K562 (cell line): ENCODE data around the gene ESPN. TPM values are rescaled to one million over a fixed set of nuclear protein-coding genes. Genes with fewer than 3 reads are reported as not detected.

Source experiments
- ARID4B ChIP-seq: sonication (generic); formaldehyde crosslinking; IDR thresholded peaks from 2 replicates; pipeline ENCODE4 v1.8.0; 2022; ENCODE audit warnings: mild to moderate bottlenecking, missing genetic modification reagents
- ATF2 ChIP-seq: sonication (generic); formaldehyde crosslinking; IDR thresholded peaks from 2 replicates; pipeline ENCODE4 v1.8.1; 2022; ENCODE audit warnings: missing genetic modification reagents
- ELK1 ChIP-seq: sonication (generic); formaldehyde crosslinking; IDR thresholded peaks from 2 replicates; pipeline ENCODE4 v1.8.1; 2022; ENCODE audit warnings: missing genetic modification reagents
- GTF2B ChIP-seq: IDR thresholded peaks from 2 replicates; pipeline ENCODE4 v1.6.1; 2011; ENCODE audit not compliant: insufficient read length; ENCODE audit errors: extremely low read depth
- HNRNPL ChIP-seq: fragments of 200-400 bp; formaldehyde crosslinking; IDR thresholded peaks from 2 replicates; pipeline ENCODE4 v1.6.1; 2017; ENCODE audit warnings: low read depth, mild to moderate bottlenecking, low read length
- KLF16 ChIP-seq: IDR thresholded peaks from 2 replicates; pipeline ENCODE4 v1.6.1; 2016; ENCODE audit warnings: antibody characterized with exemption
- NFIX ChIP-seq: fragments of 250-450 bp; sonication (Bioruptor Pico); IDR thresholded peaks from 2 replicates; pipeline ENCODE4 v1.4.0; 2020; ENCODE audit warnings: low read depth, mild to moderate bottlenecking, moderate library complexity
- NRF1 ChIP-seq, 2 experiments: fragments of 450-650 bp; IDR thresholded peaks in 1 of 2; conservative IDR thresholded peaks in 1 of 2; 2 replicates each; pipeline ENCODE4 v1.6.1; 2014; ENCODE audit warnings: mild to moderate bottlenecking in 2 of 2
- PRDM10 ChIP-seq: fragments of 450-650 bp; IDR thresholded peaks from 2 replicates; pipeline ENCODE4 v1.6.1; 2018; ENCODE audit not compliant: partially characterized antibody
- RFX1 ChIP-seq: fragments of 450-650 bp; IDR thresholded peaks from 2 replicates; pipeline ENCODE4 v1.6.1; 2016; ENCODE audit warnings: mild to moderate bottlenecking, moderate library complexity
- SAFB ChIP-seq: fragments of 200-400 bp; formaldehyde crosslinking; IDR thresholded peaks from 2 replicates; pipeline ENCODE4 v1.6.1; 2017; ENCODE audit warnings: low read depth, low read length, borderline replicate concordance
- SUPT5H ChIP-seq: fragments of 450-650 bp; IDR thresholded peaks from 2 replicates; pipeline ENCODE4 v1.6.1; 2016
- ZNF197 ChIP-seq: fragments of 200-800 bp; sonication (Bioruptor generic); IDR thresholded peaks from 2 replicates; pipeline ENCODE4 v1.6.1; 2016; ENCODE audit warnings: low read depth, missing genetic modification characterization, missing compliant biosample characterization
- ZNF584 ChIP-seq: fragments of 200-800 bp; sonication (Bioruptor generic); IDR thresholded peaks from 2 replicates; pipeline ENCODE4 v1.6.1; 2016; ENCODE audit warnings: low read depth, mild to moderate bottlenecking, missing genetic modification characterization, missing compliant biosample characterization
- polyA plus RNA-seq, 8 experiments: library from polyadenylated mRNA; depleted of rRNA in 4 of 8; stranded (reverse) in 5 of 8; unstranded in 3 of 8; fragments of >200 nt; fragmentation: Nextera tagmentation in 2 of 8; fragmentation: Illumina TruSeq in 1 of 8; extraction: Ambion mirVana in 2 of 8; extraction: Trizol in 1 of 8; gene quantifications; 2 replicates each; pipeline versions ENCODE4 v1.2.1 to v1.2.3, GENCODE V29; 2011 to 2014; ENCODE audit warnings: inconsistent platforms in 1 of 8, missing spikeins in 1 of 8
- total RNA-seq, 7 experiments: library from RNA; depleted of rRNA in 6 of 7; stranded (reverse); fragments of >200 nt in 6 of 7; fragmentation: Illumina TruSeq in 2 of 7; extraction: Trizol in 2 of 7; gene quantifications; 2 replicates each; pipeline versions ENCODE4 v1.2.1 to v1.2.3, GENCODE V29; 2011 to 2021; ENCODE audit warnings: low replicate concordance in 1 of 7

ESPN gene
- total and polyA plus RNA-seq, 9 of the 15 experiments (the other 6 are each of a cell fraction or from before 2014, with no cell fraction given), result 0.07 to 1.2 (median 0.45) TPM; not detected in 3

GRCh38 chr1:6475381-6476133 lies 51.0 kb downstream of the ESPN start (continued):
- TF ChIP-seq ARID4B (CRISPR knock-in tag) (peak; percentile 18; the same call in 1 of the 2 replicates), SAFB (peak; percentile 90), ZNF584 (no peak), ZNF197 (CRISPR knock-in tag) (no peak), GTF2B (no peak), NFIX (CRISPR knock-in tag) (no peak), HNRNPL (no peak), ATF2 (CRISPR knock-in tag) (no peak), KLF16 (peak; percentile 57), NRF1 (conservative IDR thresholded peaks at IDR 0.05 in 1 of 2, IDR thresholded peaks at IDR 0.05 in 1 of 2) (no peak), RFX1 (no peak), PRDM10 (peak; percentile 63), SUPT5H (no peak), ELK1 (CRISPR knock-in tag) (no peak)
